UCSD-AML1 (cell line): Measurements from ENCODE around the gene ZDHHC4.

Experiments used
- DNase-seq: peaks from one replicate; lab custom pipeline; 2025; ENCODE audit not compliant: unreplicated experiment; lab: John Stamatoyannopoulos, UW

The ZDHHC4 gene

GRCh38 chr7:6577369-6578113 lies at the start of gene ZDHHC4:
TSS of gene ZDHHC4 (plus strand) at chr7:6577454. CDS start at chr7:6580562, 3,108 bp downstream.
- DNase-seq, result peak; percentile 81

DNA sequence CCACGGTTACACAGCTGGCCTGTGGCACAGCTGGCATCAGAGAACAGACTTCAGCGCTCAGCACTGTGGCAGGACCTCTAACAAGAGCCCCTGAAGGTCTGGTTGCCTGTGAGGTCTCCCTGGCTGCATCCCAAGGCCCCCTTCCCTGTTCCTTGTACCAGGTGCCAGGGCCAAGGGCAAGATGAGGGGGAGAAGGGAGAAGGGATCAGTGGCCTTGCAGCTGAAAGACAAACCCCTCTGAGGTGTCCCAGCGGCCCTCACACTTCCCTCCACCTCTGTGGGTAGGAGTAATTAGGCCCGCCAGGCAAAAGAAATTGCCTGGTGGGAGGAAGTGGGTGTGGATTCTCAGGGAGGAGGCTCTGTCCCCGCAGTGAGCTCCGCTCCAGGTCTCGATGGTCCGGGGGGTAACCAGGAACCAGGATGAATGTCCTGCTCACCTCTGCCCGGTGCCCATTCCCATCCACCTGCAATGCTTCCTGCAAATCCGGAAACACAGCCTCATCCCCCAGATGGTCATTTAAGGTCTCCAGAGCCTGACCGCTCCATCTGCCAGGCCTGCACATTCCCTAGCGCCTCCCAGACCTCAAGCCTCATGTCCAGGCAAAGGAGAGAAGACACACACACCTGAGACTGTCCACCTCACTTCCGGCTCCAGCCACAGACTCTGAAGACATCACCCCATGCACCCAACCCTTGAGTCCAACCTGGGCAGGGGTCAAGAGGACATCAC lies 48.7 kb upstream of the ZDHHC4 start:
- DNase-seq, result no peak

- no peak for DNase-seq
Observed at GRCh38 chr7:6529643-6530042, 47.6 kb upstream of the ZDHHC4 start.

- DNase-seq, result no peak
Observed at GRCh38 chr7:6530626-6531491, 46.4 kb upstream of the ZDHHC4 start.

DNA sequence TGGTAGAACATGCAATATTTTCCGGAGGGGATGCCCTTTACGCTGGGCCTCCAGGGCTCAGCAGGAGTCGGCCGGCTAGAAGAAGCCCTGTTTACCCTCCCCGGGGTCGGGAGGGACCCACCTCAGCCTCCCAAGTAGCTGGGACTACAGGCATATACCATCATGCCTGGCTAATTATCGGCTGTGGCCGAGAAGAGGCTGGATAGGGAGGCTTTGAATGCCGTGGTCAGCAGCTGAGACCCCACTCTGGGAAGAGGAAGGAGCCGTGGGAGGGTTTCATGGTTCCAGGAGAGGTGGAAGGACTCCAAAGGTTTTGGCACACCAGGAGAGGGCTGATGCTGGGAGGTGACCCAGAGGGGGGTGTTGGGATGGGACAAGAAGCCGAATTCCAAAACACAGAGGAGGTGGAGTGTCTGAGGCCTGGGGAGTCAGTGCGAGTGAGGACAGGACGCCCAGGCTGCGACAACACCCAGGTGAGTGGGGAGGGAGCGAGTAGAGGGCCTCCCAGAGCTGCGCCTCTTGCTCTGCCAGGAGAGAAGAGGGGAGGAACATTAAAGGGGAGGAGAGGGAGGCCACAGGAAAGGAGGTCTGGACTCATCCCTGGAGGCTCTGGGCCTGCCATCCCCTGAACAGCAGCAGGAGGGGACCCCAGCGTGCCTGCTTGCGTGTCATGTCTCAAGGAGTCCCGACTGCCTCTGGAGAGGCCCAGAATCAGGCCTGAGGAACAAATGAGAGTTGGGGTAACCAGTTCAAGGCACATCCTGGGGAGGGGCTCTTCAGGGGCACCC lies 45.6 kb upstream of the ZDHHC4 start:
- DNase-seq, result no peak

GRCh38 chr7:6532516-6532915 lies 44.7 kb upstream of the ZDHHC4 start:
- DNase-seq, result no peak

DNA sequence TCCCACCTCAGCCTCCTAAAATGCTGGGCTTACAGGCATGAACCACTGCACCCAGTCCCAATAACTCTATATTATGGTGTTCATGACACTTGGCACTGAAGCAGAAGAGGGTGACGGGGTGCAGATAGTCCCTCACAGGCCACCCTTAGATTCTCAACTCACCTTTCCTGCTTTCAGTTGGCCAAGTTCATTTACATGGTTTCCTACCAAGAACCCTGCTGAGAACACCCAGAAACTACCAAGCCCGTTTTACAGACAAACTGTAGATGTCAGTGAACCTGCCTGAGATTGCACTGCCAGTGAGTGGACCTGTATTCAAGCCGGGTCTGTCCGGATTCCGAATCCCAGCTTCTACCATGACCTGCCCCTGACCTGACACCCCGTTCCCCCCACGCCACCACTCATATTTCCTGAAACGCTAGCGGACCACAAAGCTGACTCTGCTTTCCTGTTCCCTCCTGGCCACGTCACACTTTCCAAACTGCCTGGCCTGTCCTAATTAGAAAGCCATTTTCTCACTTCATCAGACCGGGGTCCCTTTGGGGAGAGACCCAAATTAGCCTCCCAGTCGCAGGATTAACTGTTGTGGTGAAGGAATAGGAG lies 43.3 kb upstream of the ZDHHC4 start:
- peak; percentile 18 for DNase-seq

GRCh38 chr7:6536262-6537260 lies 40.7 kb upstream of the ZDHHC4 start:
- no peak for DNase-seq

DNA sequence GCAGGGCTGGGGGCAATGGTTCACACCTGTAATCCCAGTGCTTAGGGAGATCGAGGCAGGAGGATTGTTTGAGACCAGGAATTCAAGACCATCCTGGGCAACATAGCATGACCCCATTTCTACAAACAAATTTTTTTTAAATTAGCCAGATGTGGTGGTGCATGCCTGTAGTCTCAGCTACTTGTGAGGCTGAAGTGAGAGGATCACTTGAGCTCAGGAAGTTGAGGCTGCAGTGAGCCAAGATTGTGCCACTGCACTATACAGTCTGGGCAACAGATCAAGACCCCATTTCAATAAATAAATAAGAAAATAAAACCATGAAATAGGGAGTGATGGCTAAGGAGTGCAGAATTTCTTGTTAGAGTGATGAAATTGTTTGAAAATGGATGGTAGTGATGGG lies 34.9 kb upstream of the ZDHHC4 start:
- DNase-seq, result no peak

GRCh38 chr7:6545398-6546126 lies 31.7 kb upstream of the ZDHHC4 start:
- no peak for DNase-seq

GRCh38 chr7:6546498-6547251 lies 30.6 kb upstream of the ZDHHC4 start:
- DNase-seq, result no peak

DNA sequence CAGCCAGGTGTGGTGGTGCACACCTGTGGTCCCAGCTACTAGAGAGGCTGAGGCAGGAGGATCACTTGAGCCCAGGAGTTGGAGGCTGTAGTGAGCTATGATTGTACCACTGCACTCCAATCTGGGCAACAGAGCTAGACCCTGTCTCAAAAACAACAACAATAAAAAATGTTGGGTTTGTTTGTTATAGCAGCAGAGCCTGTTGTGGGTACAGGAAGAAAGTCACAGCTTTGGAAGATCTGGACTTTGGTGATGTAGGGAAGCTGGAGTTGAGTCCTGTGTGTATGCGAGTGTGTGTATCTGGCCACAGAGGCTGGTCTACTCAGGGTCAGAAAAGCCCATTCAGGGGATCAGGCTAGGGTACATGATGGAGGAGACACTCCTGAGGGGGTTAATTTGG lies 29.9 kb upstream of the ZDHHC4 start:
- DNase-seq, result no peak

GRCh38 chr7:6551016-6551511 lies 26.2 kb upstream of the ZDHHC4 start, which contains the start of gene GRID2IP:
TSS of gene GRID2IP (minus strand) at chr7:6551461. CDS start at chr7:6551436, 25 bp downstream.
- DNase-seq, result no peak

DNA sequence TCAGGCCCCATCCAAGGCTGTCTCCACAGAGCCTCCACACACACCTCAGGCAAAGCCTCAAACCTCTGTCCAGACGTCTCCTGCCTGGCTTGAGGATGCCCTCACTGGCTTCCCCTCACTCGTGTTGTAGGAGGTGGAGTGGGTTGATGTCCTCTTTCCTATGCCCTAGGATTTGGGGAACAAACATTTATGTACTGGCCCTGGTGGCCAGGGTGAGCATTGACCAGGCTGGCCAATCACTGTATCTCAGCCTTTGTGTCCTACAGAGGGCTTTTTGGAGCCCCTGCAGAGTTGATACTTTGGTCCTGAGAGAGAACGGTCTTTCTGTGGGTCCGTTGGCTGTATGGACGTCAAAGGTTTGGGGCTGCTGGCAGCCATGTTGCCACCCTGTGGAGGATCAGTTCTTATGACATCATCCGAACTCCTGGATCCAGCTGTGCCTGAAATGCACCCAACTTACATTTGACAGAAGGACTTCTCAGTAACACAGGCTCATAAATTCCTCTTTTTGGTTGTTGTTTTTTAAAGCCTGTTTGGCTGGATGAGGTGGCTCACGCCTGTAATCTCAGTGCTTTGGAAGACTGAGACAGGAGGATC lies 23.7 kb upstream of the ZDHHC4 start:
- DNase-seq, result no peak

DNA sequence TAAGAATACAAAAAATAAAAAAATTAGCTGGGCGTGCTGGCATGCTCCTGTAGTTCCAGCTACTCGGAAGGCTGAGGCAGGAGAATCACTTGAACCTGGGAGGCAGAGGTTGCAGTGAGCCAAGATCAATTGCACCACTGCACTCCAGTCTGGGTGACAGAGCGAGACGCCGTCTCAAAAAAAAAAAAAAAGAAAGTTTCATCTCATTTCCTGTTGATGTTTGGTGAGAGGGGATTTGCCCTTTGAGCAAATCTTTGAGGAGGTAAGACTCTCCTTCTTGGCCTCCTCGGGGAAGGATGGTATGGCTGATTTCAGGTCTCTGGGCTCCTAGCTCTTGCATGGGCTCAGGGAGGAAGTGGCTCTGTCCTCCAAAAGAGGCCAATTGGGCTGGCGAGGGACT lies 22.4 kb upstream of the ZDHHC4 start:
- DNase-seq, result no peak

GRCh38 chr7:6556196-6556595 lies 21.1 kb upstream of the ZDHHC4 start:
- no peak for DNase-seq

DNA sequence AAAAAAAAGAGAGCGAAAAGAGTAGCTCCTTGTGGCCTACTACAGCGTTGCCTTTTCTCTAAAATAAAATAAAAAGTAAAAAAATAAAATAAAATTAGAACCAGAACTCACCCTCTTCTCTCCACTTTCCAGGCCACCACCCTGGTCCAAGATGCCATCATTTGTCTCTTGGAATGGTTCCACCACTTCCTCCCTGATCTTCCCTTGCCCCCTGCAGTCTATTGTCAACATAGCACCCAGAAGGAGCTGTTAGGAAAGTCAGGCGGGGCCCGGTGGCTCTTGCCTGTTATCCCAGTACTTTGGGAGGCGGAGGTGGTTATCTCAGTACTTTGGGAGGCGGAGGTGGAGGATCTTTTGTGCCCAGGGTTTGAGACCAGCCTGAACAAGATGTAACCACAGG lies 18.4 kb upstream of the ZDHHC4 start:
- DNase-seq, result peak; percentile 9
